Mesothelial cell of epicardium (in vitro differentiated cells): ENCODE measurements around the gene PGF. TPM values are rescaled to one million over a fixed set of nuclear protein-coding genes. Genes with fewer than 3 reads are reported as not detected.

Experiments
- DNase-seq, 2 experiments: peaks; one replicate each; pipeline ENCODE4 v3.0.0; 2021; ENCODE audit warnings: low spot score in 2 of 2; ENCODE audit not compliant: unreplicated experiment in 2 of 2
- H3K27ac Mint-ChIP-seq: 2 replicates; pipeline ENCODE4 v1.8.0; 2021; ENCODE audit warnings: mixed read lengths
- H3K27me3 Mint-ChIP-seq: 2 replicates; pipeline ENCODE4 v1.8.0; 2021; ENCODE audit warnings: low read depth, mixed read lengths
- H3K36me3 Mint-ChIP-seq: 2 replicates; pipeline ENCODE4 v1.8.0; 2021; ENCODE audit warnings: mixed read lengths
- H3K4me1 Mint-ChIP-seq: 2 replicates; pipeline ENCODE4 v1.8.0; 2021; ENCODE audit warnings: mixed read lengths
- H3K4me3 Mint-ChIP-seq: 2 replicates; pipeline ENCODE4 v1.8.0; 2021; ENCODE audit warnings: mild to moderate bottlenecking, moderate library complexity, mixed read lengths
- H3K9me3 Mint-ChIP-seq: 2 replicates; pipeline ENCODE4 v1.8.0; 2021; ENCODE audit warnings: mixed read lengths
- CTCF ChIP-seq: fragments of 200-600 bp; sonication (generic); IDR thresholded peaks from one replicate; pipeline ENCODE4 v1.5.0; 2021; ENCODE audit warnings: antibody characterized with exemption; ENCODE audit not compliant: unreplicated experiment
- total RNA-seq: library from RNA; stranded (reverse); gene quantifications from 3 replicates; pipeline ENCODE4 v1.2.1, GENCODE V29; 2021

The PGF gene
- total RNA-seq, 1 donor from 2014 or later, result 9.6 TPM

DNA sequence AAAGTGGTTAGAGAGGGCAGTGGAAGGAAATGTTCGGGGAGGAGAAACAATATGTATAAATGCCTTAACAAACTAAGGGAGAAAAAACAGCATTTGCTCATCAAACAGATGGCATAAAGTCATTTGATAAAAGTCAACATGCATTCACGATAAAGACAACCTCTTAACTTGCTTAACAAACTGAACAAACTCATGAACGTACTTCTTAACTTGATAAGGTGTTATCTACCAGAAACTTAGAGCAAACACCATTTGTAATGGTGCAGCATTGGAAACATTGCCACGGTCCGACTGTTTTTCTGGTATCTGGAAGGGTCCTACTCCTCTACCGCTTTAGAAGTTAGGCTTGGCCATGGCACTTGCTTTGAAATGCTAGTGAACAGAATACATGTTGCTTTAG lies 28.2 kb downstream of the PGF start:
- DNase-seq, result no peak
- Mint-ChIP-seq H3K4me1 (no peaks in the 10 kb centered on the region), H3K36me3 (no peaks in the 10 kb centered on the region), H3K27me3 (peaks cover 43% of the 10 kb centered on the region), H3K9me3 (no peaks in the 10 kb centered on the region), H3K27ac (no peak overlapping the region), H3K4me3 (no peak overlapping the region)
- no peak for TF ChIP-seq CTCF

DNA sequence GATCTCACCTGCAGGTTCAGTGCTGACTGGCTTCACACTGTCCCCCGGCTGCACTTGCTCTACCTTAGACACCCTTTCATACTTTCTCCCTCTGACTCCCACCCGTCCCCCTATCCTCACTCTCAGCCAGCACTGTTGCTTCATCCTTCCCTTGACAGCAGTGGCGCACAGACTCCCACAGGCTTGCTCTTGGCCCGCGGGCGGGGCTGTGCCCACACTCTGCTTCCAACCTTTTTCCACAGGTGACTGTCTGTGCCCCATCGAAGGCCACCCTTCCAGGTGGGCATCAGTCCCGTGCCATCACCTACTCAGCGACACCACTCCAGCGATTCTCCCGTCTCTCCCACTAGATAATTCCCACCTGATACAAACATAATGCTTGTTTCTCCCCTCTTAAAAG lies 31.3 kb downstream of the PGF start:
- no peak overlapping the region for H3K4me3 Mint-ChIP-seq
- TF ChIP-seq CTCF, result no peak
- no peaks in the 10 kb centered on the region for H3K9me3 Mint-ChIP-seq
- no peaks in the 10 kb centered on the region for H3K36me3 Mint-ChIP-seq
- no peak overlapping the region for H3K27ac Mint-ChIP-seq
- peaks cover 41% of the 10 kb centered on the region for H3K27me3 Mint-ChIP-seq
- DNase-seq, result no peak
- no peaks in the 10 kb centered on the region for H3K4me1 Mint-ChIP-seq

GRCh38 chr14:74922752-74923401 lies 32.5 kb downstream of the PGF start, which contains the start of gene RPS6KL1:
TSS of gene RPS6KL1 (minus strand) at chr14:74923260. CDS start at chr14:74921541, 1,719 bp downstream.
- H3K4me1 Mint-ChIP-seq, result no peaks in the 10 kb centered on the region
- no peak within 1 kb of the TSS for H3K27ac Mint-ChIP-seq
- no peaks in the 10 kb centered on the region for H3K9me3 Mint-ChIP-seq
- peaks cover 41% of the 10 kb centered on the region for H3K27me3 Mint-ChIP-seq
- peak; percentile 67 to 73 for DNase-seq
- no peaks in the 10 kb centered on the region for H3K36me3 Mint-ChIP-seq
- peak within 1 kb of the TSS; percentile 52 for H3K4me3 Mint-ChIP-seq
- no peak for TF ChIP-seq CTCF

GRCh38 chr14:74921987-74922751 lies 33.2 kb downstream of the PGF start:
- no peak overlapping the region for H3K27ac Mint-ChIP-seq
- no peak for DNase-seq
- H3K4me3 Mint-ChIP-seq, result peak overlapping the region; percentile 52
- peaks cover 37% of the 10 kb centered on the region for H3K27me3 Mint-ChIP-seq
- no peak for TF ChIP-seq CTCF
- no peaks in the 10 kb centered on the region for H3K9me3 Mint-ChIP-seq
- no peaks in the 10 kb centered on the region for H3K4me1 Mint-ChIP-seq
- H3K36me3 Mint-ChIP-seq, result no peaks in the 10 kb centered on the region

- DNase-seq, result no peak
- no peak for TF ChIP-seq CTCF
- Mint-ChIP-seq H3K4me1 (no peaks in the 10 kb centered on the region), H3K27me3 (peaks cover 27% of the 10 kb centered on the region), H3K9me3 (no peaks in the 10 kb centered on the region), H3K27ac (no peak overlapping the region), H3K36me3 (no peaks in the 10 kb centered on the region), H3K4me3 (no peak overlapping the region)
Observed at GRCh38 chr14:74921053-74921620, 34.3 kb downstream of the PGF start.
